Thymus (tissue), 11 donors: ENCODE data around the gene FMOD. TPM values are rescaled to one million over a fixed set of nuclear protein-coding genes. Genes with fewer than 3 reads are reported as not detected.

Source experiments
- DNase-seq, 9 donors: peaks; one replicate each; pipeline ENCODE4 v3.0.0-alpha.2; 2013; ENCODE audit warnings: low spot score in 9 of 9, low read depth in 6 of 9, missing footprints in 1 of 9
- H3K27ac ChIP-seq, 2 donors: one replicate each; pipeline ENCODE4 v1.5.1; 2013; ENCODE audit warnings: control low read depth in 1 of 2, low read depth in 1 of 2, low read length in 1 of 2, mild to moderate bottlenecking in 1 of 2, moderate library complexity in 1 of 2
- H3K27me3 ChIP-seq, 2 donors: one replicate each; pipeline ENCODE4 v1.5.1; 2013; ENCODE audit warnings: low read length in 1 of 2; ENCODE audit not compliant: control insufficient read depth in 2 of 2, insufficient read depth in 1 of 2
- H3K36me3 ChIP-seq, 2 donors: one replicate each; pipeline ENCODE4 v1.5.1; 2013; ENCODE audit warnings: low read length in 1 of 2, mild to moderate bottlenecking in 1 of 2, moderate library complexity in 1 of 2; ENCODE audit not compliant: control insufficient read depth in 2 of 2, insufficient read depth in 2 of 2
- H3K4me1 ChIP-seq, 2 donors: one replicate each; pipeline ENCODE4 v1.5.1; 2013; ENCODE audit warnings: low read length in 2 of 2; ENCODE audit not compliant: control insufficient read depth in 2 of 2, insufficient read depth in 2 of 2
- H3K4me3 ChIP-seq, 2 donors: one replicate each; pipeline ENCODE4 v1.5.1; 2013; ENCODE audit warnings: low read length in 2 of 2, control low read depth in 1 of 2, mild to moderate bottlenecking in 1 of 2
- H3K9me3 ChIP-seq, 2 donors: one replicate each; pipeline ENCODE4 v1.5.1; 2013; ENCODE audit warnings: low read length in 1 of 2, mild to moderate bottlenecking in 1 of 2; ENCODE audit not compliant: control insufficient read depth in 2 of 2, insufficient read depth in 1 of 2
- WGBS: extraction: QIAGEN DNeasy Blood & Tissue Kit; methylation state at CpG from one replicate; pipeline ENCODE4 v1.1.7; 2013; 5-methylcytosine and 5-hydroxymethylcytosine counted together
- polyA plus RNA-seq: library from polyadenylated mRNA; stranded (reverse); fragments of 200-250 nt; gene quantifications from one replicate; pipeline ENCODE4 v1.2.3, GENCODE V29; 2013
- total RNA-seq: library from RNA; stranded (reverse); fragments of 120-200 nt; gene quantifications from one replicate; pipeline ENCODE4 v1.2.4, GENCODE V29; 2013
- donor health status: healthy.

Gene FMOD
- total and polyA plus RNA-seq, 2 donors, result 7.1 to 7.5 TPM

GRCh38 chr1:203379825-203380224, 28.9 kb upstream of the FMOD start:
- H3K4me3 ChIP-seq, result no peak overlapping the region
- H3K27ac ChIP-seq, result no peak overlapping the region
- no peaks in the 10 kb centered on the region for H3K36me3 ChIP-seq
- DNase-seq, result no peak
- peaks cover 0 to 22% of the 10 kb centered on the region in 2 donors for H3K27me3 ChIP-seq
- H3K4me1 ChIP-seq, result no peaks in the 10 kb centered on the region
- no peaks in the 10 kb centered on the region for H3K9me3 ChIP-seq
- 91% methylated on average over 1 of the region's 1 CpG for WGBS

- Histone ChIP-seq H3K27ac (no peak overlapping the region), H3K9me3 (no peaks in the 10 kb centered on the region), H3K27me3 (peaks cover 0 to 22% of the 10 kb centered on the region in 2 donors), H3K4me3 (no peak overlapping the region), H3K4me1 (no peaks in the 10 kb centered on the region), H3K36me3 (no peaks in the 10 kb centered on the region)
- 85% methylated on average over 8 of the region's 8 CpGs for WGBS
- no peak for DNase-seq
Observed at GRCh38 chr1:203378556-203379245, 27.8 kb upstream of the FMOD start.

- 95% methylated on average over 1 of the region's 1 CpG for WGBS
- Histone ChIP-seq H3K36me3 (no peaks in the 10 kb centered on the region), H3K9me3 (peaks cover 0 to 2% of the 10 kb centered on the region in 2 donors), H3K27me3 (peaks cover 0 to 8% of the 10 kb centered on the region in 2 donors), H3K27ac (no peak overlapping the region), H3K4me3 (no peak overlapping the region), H3K4me1 (no peaks in the 10 kb centered on the region)
- DNase-seq, result no peak
Observed at GRCh38 chr1:203373991-203374390, 23.1 kb upstream of the FMOD start.

GRCh38 chr1:203373002-203373401, 22.1 kb upstream of the FMOD start:
- Histone ChIP-seq H3K36me3 (no peaks in the 10 kb centered on the region), H3K27ac (no peak overlapping the region), H3K9me3 (peaks cover 0 to 2% of the 10 kb centered on the region in 2 donors), H3K4me1 (no peaks in the 10 kb centered on the region), H3K27me3 (peaks cover 0 to 8% of the 10 kb centered on the region in 2 donors), H3K4me3 (no peak overlapping the region)
- DNase-seq, result no peak
- WGBS, result 95% methylated on average over 2 of the region's 2 CpGs

GRCh38 chr1:203371288-203371687, 20.4 kb upstream of the FMOD start:
- WGBS, result 94% methylated on average over 3 of the region's 3 CpGs
- H3K9me3 ChIP-seq, result peaks cover 0 to 2% of the 10 kb centered on the region in 2 donors
- no peak overlapping the region for H3K27ac ChIP-seq
- peaks cover 12 to 13% of the 10 kb centered on the region in 2 donors for H3K4me1 ChIP-seq
- H3K4me3 ChIP-seq, result no peak overlapping the region
- no peak for DNase-seq
- peaks cover 0 to 2% of the 10 kb centered on the region in 2 donors for H3K36me3 ChIP-seq
- H3K27me3 ChIP-seq, result peaks cover 0 to 11% of the 10 kb centered on the region in 2 donors

- Histone ChIP-seq H3K4me1 (peaks cover 12 to 17% of the 10 kb centered on the region in 2 donors), H3K4me3 (no peak overlapping the region), H3K36me3 (peaks cover 0 to 2% of the 10 kb centered on the region in 2 donors), H3K27ac (no peak overlapping the region), H3K9me3 (peaks cover 0 to 2% of the 10 kb centered on the region in 2 donors), H3K27me3 (peaks cover 0 to 17% of the 10 kb centered on the region in 2 donors)
- WGBS, result 95% methylated on average over 4 of the region's 4 CpGs
- DNase-seq, result no peak
Observed at GRCh38 chr1:203369666-203370065, 18.7 kb upstream of the FMOD start.

GRCh38 chr1:203368624-203369451, 17.9 kb upstream of the FMOD start:
- Histone ChIP-seq H3K4me3 (no peak overlapping the region), H3K36me3 (peaks cover 0 to 2% of the 10 kb centered on the region in 2 donors), H3K9me3 (peaks cover 0 to 2% of the 10 kb centered on the region in 2 donors), H3K4me1 (peaks cover 12 to 25% of the 10 kb centered on the region in 2 donors), H3K27ac (no peak overlapping the region), H3K27me3 (peaks cover 0 to 24% of the 10 kb centered on the region in 2 donors)
- 93% methylated on average over 6 of the region's 6 CpGs for WGBS
- no peak for DNase-seq

GRCh38 chr1:203367057-203367456, 16.1 kb upstream of the FMOD start:
- no peaks in the 10 kb centered on the region for H3K9me3 ChIP-seq
- H3K36me3 ChIP-seq, result peaks cover 0 to 2% of the 10 kb centered on the region in 2 donors
- 48% methylated on average over 4 of the region's 4 CpGs for WGBS
- H3K4me3 ChIP-seq, result no peak overlapping the region
- H3K27me3 ChIP-seq, result peaks cover 0 to 21% of the 10 kb centered on the region in 2 donors
- peak in 2 of 9 donors; percentile 34 to 46 for DNase-seq
- peaks cover 12 to 27% of the 10 kb centered on the region in 2 donors for H3K4me1 ChIP-seq
- no peak overlapping the region for H3K27ac ChIP-seq

- no peak for DNase-seq
- Histone ChIP-seq H3K36me3 (peaks cover 0 to 2% of the 10 kb centered on the region in 2 donors), H3K9me3 (no peaks in the 10 kb centered on the region), H3K27ac (no peak overlapping the region), H3K27me3 (peaks cover 0 to 21% of the 10 kb centered on the region in 2 donors), H3K4me3 (no peak overlapping the region), H3K4me1 (peaks cover 15 to 33% of the 10 kb centered on the region in 2 donors)
- 99% methylated on average over 3 of the region's 3 CpGs for WGBS
Observed at GRCh38 chr1:203366476-203366875, 15.6 kb upstream of the FMOD start.
